A673 (cell line): Measurements from ENCODE around the gene EFS. TPM values are rescaled to one million over a fixed set of nuclear protein-coding genes. Genes with fewer than 3 reads are reported as not detected.

Experiments
- BruUV-seq: library from RNA; stranded (reverse); fragments of 400-500 nt; replicated peaks from 2 replicates; lab custom pipeline; 2021; lab: Mats Ljungman, UMichigan
- CTCF ChIA-PET: fragments of 300-600 bp; sonication (Branson Sonifier 250); formaldehyde crosslinking; loops from one replicate; lab custom pipeline; 2022; ENCODE audit warnings: antibody characterized with exemption; lab: Charles Lee
- POLR2A ChIA-PET: fragments of 300-600 bp; sonication (Branson Sonifier 250); formaldehyde crosslinking; loops from one replicate; lab custom pipeline; 2022; ENCODE audit warnings: antibody characterized with exemption; ENCODE audit not compliant: low non-redundant PET; lab: Charles Lee
- DNase-seq: peaks from one replicate; pipeline ENCODE4 v3.0.0-alpha.2; 2015; ENCODE audit warnings: low spot score
- H3K27ac ChIP-seq: fragments of 200-600 bp; sonication (generic); 2 replicates; pipeline ENCODE4 v1.5.1; 2016; ENCODE audit warnings: mixed run types, low read depth, mild to moderate bottlenecking, mixed read lengths, antibody characterized with exemption, low read length; ENCODE audit not compliant: poor library complexity, severe bottlenecking
- H3K27me3 ChIP-seq: fragments of 200-600 bp; sonication (generic); replicated peaks from 2 replicates; pipeline ENCODE4 v1.6.1; 2017; ENCODE audit warnings: mixed run types, low read depth, mild to moderate bottlenecking, mixed read lengths, antibody characterized with exemption, low read length; ENCODE audit not compliant: insufficient read depth, poor library complexity
- H3K36me3 ChIP-seq: fragments of 200-600 bp; sonication (generic); 2 replicates; pipeline ENCODE4 v1.6.1; 2016; ENCODE audit warnings: mixed run types, mild to moderate bottlenecking, mixed read lengths, antibody characterized with exemption, low read length; ENCODE audit not compliant: insufficient read depth, poor library complexity, severe bottlenecking
- H3K4me1 ChIP-seq: fragments of 200-600 bp; sonication (generic); 2 replicates; pipeline ENCODE4 v1.6.1; 2017; ENCODE audit warnings: mixed run types, mild to moderate bottlenecking, mixed read lengths, antibody characterized with exemption, low read length; ENCODE audit not compliant: insufficient read depth, poor library complexity, severe bottlenecking
- H3K4me3 ChIP-seq: fragments of 200-600 bp; sonication (generic); 2 replicates; pipeline ENCODE4 v1.5.1; 2016; ENCODE audit warnings: low read depth, mixed run types, mild to moderate bottlenecking, mixed read lengths, low read length; ENCODE audit not compliant: poor library complexity, severe bottlenecking
- H3K9me3 ChIP-seq: fragments of 200-600 bp; sonication (generic); 2 replicates; pipeline ENCODE4 v1.6.1; 2016; ENCODE audit warnings: mixed run types, low read depth, mild to moderate bottlenecking, mixed read lengths, antibody characterized with exemption, low read length; ENCODE audit not compliant: poor library complexity, severe bottlenecking
- CTCF ChIP-seq: fragments of 300-800, 200-600 bp; sonication (generic); conservative IDR thresholded peaks from 2 replicates; pipeline ENCODE4 v1.5.1; 2017; ENCODE audit warnings: low read depth, mild to moderate bottlenecking, antibody characterized with exemption, low read length, moderate library complexity, mixed read lengths
- EZH2 ChIP-seq: fragments of 200-600 bp; sonication (generic); IDR thresholded peaks from 2 replicates; pipeline ENCODE4 v1.6.1; 2017; ENCODE audit warnings: borderline replicate concordance, low read depth, mild to moderate bottlenecking, mixed read lengths, antibody characterized with exemption, low read length; ENCODE audit not compliant: poor library complexity, severe bottlenecking
- intact Hi-C: fragments of 100-400 bp; cut with micrococcal nuclease; formaldehyde crosslinking; loops from one replicate; pipeline ENCODE4 v1.10.0; 2022; ENCODE audit not compliant: unreplicated experiment
- total RNA-seq: library from RNA; stranded (reverse); gene quantifications from 2 replicates; pipeline ENCODE4 v1.2.3, GENCODE V29; 2021

Gene EFS
- total RNA-seq, 1 experiment from 2014 or later = 55.9 TPM

GRCh38 chr14:23382731-23383440, 17.9 kb upstream of the EFS start:
- no TSS peak for BruUV-seq
- no peak overlapping the region for H3K4me3 ChIP-seq
- TF ChIP-seq CTCF = no peak
- no peak for TF ChIP-seq EZH2
- no peak for DNase-seq
- intact Hi-C loops = loop anchor here (5.0 kb wide), 1 partner anchor 116 kb away; no protein-coding TSS in a partner anchor
- CTCF ChIA-PET = no interaction called here
- no peaks in the 10 kb centered on the region for H3K27me3 ChIP-seq
- no peaks in the 10 kb centered on the region for H3K9me3 ChIP-seq
- no peaks in the 10 kb centered on the region for H3K4me1 ChIP-seq
- POLR2A ChIA-PET = interaction anchor here (0.6 to 0.7 kb wide), 3 partner anchors 9 to 61 kb away, joined by 3 to 4 read pairs (median 3); no protein-coding TSS in a partner anchor
- H3K27ac ChIP-seq = no peak overlapping the region
- H3K36me3 ChIP-seq = no peaks in the 10 kb centered on the region

GRCh38 chr14:23382276-23382675, 17.3 kb upstream of the EFS start:
- Histone ChIP-seq H3K27ac (no peak overlapping the region), H3K4me1 (no peaks in the 10 kb centered on the region), H3K9me3 (no peaks in the 10 kb centered on the region), H3K4me3 (no peak overlapping the region), H3K27me3 (no peaks in the 10 kb centered on the region), H3K36me3 (no peaks in the 10 kb centered on the region)
- intact Hi-C loops = loop anchor here (5.0 kb wide), 1 partner anchor 115 kb away; no protein-coding TSS in a partner anchor
- TF ChIP-seq EZH2 (no peak), CTCF (no peak)
- no TSS peak for BruUV-seq
- CTCF ChIA-PET = no interaction called here
- POLR2A ChIA-PET = interaction anchor here (0.6 to 0.7 kb wide), 3 partner anchors 10 to 61 kb away, joined by 3 to 4 read pairs (median 3); no protein-coding TSS in a partner anchor
- no peak for DNase-seq

- TF ChIP-seq CTCF = no peak
- TF ChIP-seq EZH2 = no peak
- CTCF ChIA-PET = no interaction called here
- no peak for DNase-seq
- Histone ChIP-seq H3K4me3 (no peak overlapping the region), H3K9me3 (no peaks in the 10 kb centered on the region), H3K27ac (no peak overlapping the region), H3K27me3 (no peaks in the 10 kb centered on the region), H3K36me3 (no peaks in the 10 kb centered on the region), H3K4me1 (peaks cover 3% of the 10 kb centered on the region)
- intact Hi-C loops = loop anchor here (5.0 kb wide), 1 partner anchor 115 kb away; no protein-coding TSS in a partner anchor
- no TSS peak for BruUV-seq
- POLR2A ChIA-PET = interaction anchor here (0.7 kb wide), 1 partner anchor 10 kb away, joined by 3 read pairs; no protein-coding TSS in a partner anchor
These were observed 16.9 kb upstream of the EFS start for GRCh38 chr14:23381871-23382270.
